HFF-Myc (cell line): ENCODE results near the gene GRIA1.
A peak's percentile ranks its signal among the peaks of the same experiment; 100 is the strongest.

Source experiments
- DNase-seq: peaks from one replicate; pipeline ENCODE4 v3.0.0-alpha.2; 2011; ENCODE audit warnings: low read depth; ENCODE audit errors: extremely low read depth
- H3K4me3 ChIP-seq: replicated peaks from 2 replicates; pipeline ENCODE4 v1.5.1; 2011; ENCODE audit warnings: low read depth, mild to moderate bottlenecking, control low read depth, low read length
- CTCF ChIP-seq: IDR thresholded peaks from 2 replicates; pipeline ENCODE4 v1.5.1; 2012; ENCODE audit warnings: mild to moderate bottlenecking, low read depth, low read length, control low read depth; ENCODE audit errors: missing control alignments

GRIA1 gene

GRCh38 chr5:153490118-153491037 is at the start of gene GRIA1:
GRIA1 (plus strand) TSS chr5:153490670.
- H3K4me3 ChIP-seq, result peak within 1 kb of the TSS; percentile 44
- no peak for TF ChIP-seq CTCF
- no peak for DNase-seq

- DNase-seq, result no peak
- no peak overlapping the region for H3K4me3 ChIP-seq
- TF ChIP-seq CTCF, result no peak
Observed at GRCh38 chr5:153445875-153446579, 44.4 kb upstream of the GRIA1 start.

GRCh38 chr5:153447534-153447933 is 42.9 kb upstream of the GRIA1 start:
- no peak for DNase-seq
- no peak overlapping the region for H3K4me3 ChIP-seq
- no peak for TF ChIP-seq CTCF

GRCh38 chr5:153456354-153456753 is 34.1 kb upstream of the GRIA1 start:
- no peak for DNase-seq

GRCh38 chr5:153456993-153457392 is 33.5 kb upstream of the GRIA1 start:
- TF ChIP-seq CTCF, result no peak
- no peak for DNase-seq

More at GRCh38 chr5:153456354-153456753, 34.1 kb upstream of the GRIA1 start:
- no peak overlapping the region for H3K4me3 ChIP-seq
- TF ChIP-seq CTCF, result no peak

GRCh38 chr5:153458268-153458667 is 32.2 kb upstream of the GRIA1 start:
- no peak for TF ChIP-seq CTCF
- DNase-seq, result no peak

More at GRCh38 chr5:153456993-153457392, 33.5 kb upstream of the GRIA1 start:
- no peak overlapping the region for H3K4me3 ChIP-seq

More at GRCh38 chr5:153458268-153458667, 32.2 kb upstream of the GRIA1 start:
- no peak overlapping the region for H3K4me3 ChIP-seq
